SHP77 treated with DMSO at 0.1 percent for 48 hours (cell line): ENCODE results near the gene PCSK5.
"Not testable (repeated sequence)": the region's sequence is repeated elsewhere in the genome, so short reads cannot be mapped to it uniquely, and the experiment has no call there.

Source experiments
- DNase-seq: peaks from one replicate; lab custom pipeline; 2025; lab: John Stamatoyannopoulos, UW

PCSK5 gene

GRCh38 chr9:75890472-75891276 lies at the start of gene PCSK5:
PCSK5 (plus strand) TSS chr9:75890673; CDS start chr9:75891182, 509 bp downstream.
- peak; percentile 31 for DNase-seq

GRCh38 chr9:75844321-75844720 lies 46.2 kb upstream of the PCSK5 start:
- DNase-seq, result no peak

GRCh38 chr9:75845806-75846205 lies 44.7 kb upstream of the PCSK5 start:
- no peak for DNase-seq

GRCh38 chr9:75847085-75847484 lies 43.4 kb upstream of the PCSK5 start:
- no peak for DNase-seq

GRCh38 chr9:75850459-75851200 lies 39.8 kb upstream of the PCSK5 start:
- no peak for DNase-seq

GRCh38 chr9:75851917-75852316 lies 38.6 kb upstream of the PCSK5 start:
- DNase-seq, result no peak

- no peak for DNase-seq
Observed at GRCh38 chr9:75852746-75853145, 37.7 kb upstream of the PCSK5 start.

- no peak for DNase-seq
Observed at GRCh38 chr9:75855509-75855908, 35.0 kb upstream of the PCSK5 start.

- no peak for DNase-seq
Observed at GRCh38 chr9:75858497-75859092, 31.9 kb upstream of the PCSK5 start.

GRCh38 chr9:75864266-75864665 lies 26.2 kb upstream of the PCSK5 start:
- DNase-seq, result no peak

GRCh38 chr9:75866273-75866871 lies 24.1 kb upstream of the PCSK5 start:
- no peak for DNase-seq

- DNase-seq, result not testable (repeated sequence)
Observed at GRCh38 chr9:75868526-75868925, 21.9 kb upstream of the PCSK5 start.

GRCh38 chr9:75869236-75869635 lies 21.2 kb upstream of the PCSK5 start:
- DNase-seq, result no peak

GRCh38 chr9:75870450-75870849 lies 20.0 kb upstream of the PCSK5 start:
- no peak for DNase-seq

- no peak for DNase-seq
Observed at GRCh38 chr9:75871624-75872023, 18.8 kb upstream of the PCSK5 start.

- no peak for DNase-seq
Observed at GRCh38 chr9:75873712-75874111, 16.8 kb upstream of the PCSK5 start.

GRCh38 chr9:75876999-75877640 lies 13.4 kb upstream of the PCSK5 start:
- no peak for DNase-seq

GRCh38 chr9:75878488-75878860 lies 12.0 kb upstream of the PCSK5 start:
- no peak for DNase-seq

- no peak for DNase-seq
Observed at GRCh38 chr9:75880618-75881017, 9.9 kb upstream of the PCSK5 start.

- DNase-seq, result no peak
Observed at GRCh38 chr9:75881761-75882160, 8.7 kb upstream of the PCSK5 start.

GRCh38 chr9:75885652-75886051 lies 4.8 kb upstream of the PCSK5 start:
- DNase-seq, result no peak

- DNase-seq, result no peak
Observed at GRCh38 chr9:75889577-75889976, 896 bp upstream of the PCSK5 start.
